Activated T-cell treated with anti-CD3 and anti-CD28 coated beads, Interleukin-2, amount 50 U/mL, for 4 hours (primary cell): ENCODE measurements around the gene MSANTD2. TPM values are rescaled to one million over a fixed set of nuclear protein-coding genes. Genes with fewer than 3 reads are reported as not detected.

ENCODE experiments used
- ATAC-seq, 2 donors: fragments of 200-7000 bp; cut with Tn5 transposase; one replicate each; pipeline ENCODE4 v1.10.0; 2021
- DNase-seq: peaks from one replicate; pipeline ENCODE4 v3.0.0-alpha.2; 2020
- H3K27me3 Mint-ChIP-seq: one replicate; pipeline ENCODE4 v1.8.0; 2021; ENCODE audit warnings: low read depth, mixed read lengths
- H3K36me3 Mint-ChIP-seq: one replicate; pipeline ENCODE4 v1.8.0; 2022; ENCODE audit warnings: mixed read lengths; ENCODE audit not compliant: insufficient read depth
- H3K4me1 Mint-ChIP-seq: one replicate; pipeline ENCODE4 v1.8.0; 2021; ENCODE audit warnings: low read depth, mixed read lengths
- H3K4me3 Mint-ChIP-seq: one replicate; pipeline ENCODE4 v1.8.0; 2021; ENCODE audit warnings: mild to moderate bottlenecking, moderate library complexity, mixed read lengths
- H3K9me3 Mint-ChIP-seq: one replicate; pipeline ENCODE4 v1.8.0; 2021; ENCODE audit warnings: mixed read lengths
- total RNA-seq, 3 donors: library from RNA; stranded (reverse); gene quantifications; one replicate each; pipeline ENCODE4 v1.2.1, GENCODE V29; 2021

Gene MSANTD2
- total RNA-seq, 3 donors from 2014 or later = 9.0 to 10.2 (median 9.2) TPM

GRCh38 chr11:124801636-124802312 is 1.6 kb upstream of the MSANTD2 start:
- DNase-seq = no peak
- Mint-ChIP-seq H3K4me3 (peak overlapping the region; percentile 84), H3K36me3 (peaks cover 7% of the 10 kb centered on the region), H3K9me3 (no peaks in the 10 kb centered on the region), H3K4me1 (peaks cover 27% of the 10 kb centered on the region), H3K27me3 (no peaks in the 10 kb centered on the region)
- no peak for ATAC-seq

- Mint-ChIP-seq H3K4me1 (peaks cover 27% of the 10 kb centered on the region), H3K36me3 (peaks cover 5% of the 10 kb centered on the region), H3K4me3 (peak overlapping the region; percentile 84), H3K27me3 (no peaks in the 10 kb centered on the region), H3K9me3 (no peaks in the 10 kb centered on the region)
- DNase-seq = no peak
- no peak for ATAC-seq
Observed at GRCh38 chr11:124801014-124801413, 808 bp upstream of the MSANTD2 start.

- Mint-ChIP-seq H3K4me1 (peaks cover 31% of the 10 kb centered on the region), H3K27me3 (no peaks in the 10 kb centered on the region), H3K9me3 (no peaks in the 10 kb centered on the region), H3K4me3 (peak overlapping the region; percentile 91), H3K36me3 (no peaks in the 10 kb centered on the region)
- ATAC-seq (peak; percentile 61 to 63), DNase-seq (peak; percentile 28)
Observed at GRCh38 chr11:124799348-124800225, 619 bp downstream of the MSANTD2 start.

- Mint-ChIP-seq H3K9me3 (no peaks in the 10 kb centered on the region), H3K4me3 (peak overlapping the region; percentile 91), H3K4me1 (peaks cover 34% of the 10 kb centered on the region), H3K27me3 (no peaks in the 10 kb centered on the region), H3K36me3 (no peaks in the 10 kb centered on the region)
- no peak for ATAC-seq
- no peak for DNase-seq
Observed at GRCh38 chr11:124798991-124799347, 1.2 kb downstream of the MSANTD2 start.

GRCh38 chr11:124796312-124796711 is 3.9 kb downstream of the MSANTD2 start:
- ATAC-seq (no peak), DNase-seq (no peak)
- Mint-ChIP-seq H3K36me3 (no peaks in the 10 kb centered on the region), H3K27me3 (no peaks in the 10 kb centered on the region), H3K9me3 (no peaks in the 10 kb centered on the region), H3K4me1 (peaks cover 40% of the 10 kb centered on the region), H3K4me3 (no peak overlapping the region)

GRCh38 chr11:124793466-124794278 is 6.5 kb downstream of the MSANTD2 start:
- DNase-seq (no peak), ATAC-seq (peak; percentile 48 to 59)
- Mint-ChIP-seq H3K4me1 (peaks cover 32% of the 10 kb centered on the region), H3K27me3 (no peaks in the 10 kb centered on the region), H3K4me3 (no peak overlapping the region), H3K36me3 (no peaks in the 10 kb centered on the region), H3K9me3 (no peaks in the 10 kb centered on the region)

GRCh38 chr11:124791626-124792341 is 8.4 kb downstream of the MSANTD2 start:
- H3K4me3 Mint-ChIP-seq = no peak overlapping the region
- peak in 1 of 2 donors; percentile 25 for ATAC-seq

GRCh38 chr11:124788521-124788920 is 11.7 kb downstream of the MSANTD2 start:
- Mint-ChIP-seq H3K27me3 (no peaks in the 10 kb centered on the region), H3K4me1 (peaks cover 18% of the 10 kb centered on the region), H3K9me3 (no peaks in the 10 kb centered on the region), H3K4me3 (no peak overlapping the region), H3K36me3 (peaks cover 3% of the 10 kb centered on the region)
- DNase-seq (no peak), ATAC-seq (no peak)

More at GRCh38 chr11:124791626-124792341, 8.4 kb downstream of the MSANTD2 start:
- no peak for DNase-seq
- Mint-ChIP-seq H3K36me3 (peaks cover 2% of the 10 kb centered on the region), H3K27me3 (no peaks in the 10 kb centered on the region), H3K9me3 (no peaks in the 10 kb centered on the region), H3K4me1 (peaks cover 24% of the 10 kb centered on the region)

- no peaks in the 10 kb centered on the region for H3K27me3 Mint-ChIP-seq
- DNase-seq = no peak
- no peak overlapping the region for H3K4me3 Mint-ChIP-seq
- ATAC-seq = no peak
- H3K9me3 Mint-ChIP-seq = no peaks in the 10 kb centered on the region
- H3K4me1 Mint-ChIP-seq = peaks cover 3% of the 10 kb centered on the region
- peaks cover 5% of the 10 kb centered on the region for H3K36me3 Mint-ChIP-seq
Observed at GRCh38 chr11:124784051-124784450, 16.2 kb downstream of the MSANTD2 start.

- Mint-ChIP-seq H3K9me3 (no peaks in the 10 kb centered on the region), H3K36me3 (peaks cover 10% of the 10 kb centered on the region), H3K4me1 (peaks cover 11% of the 10 kb centered on the region), H3K27me3 (no peaks in the 10 kb centered on the region), H3K4me3 (no peak overlapping the region)
- no peak for ATAC-seq
- no peak for DNase-seq
Observed at GRCh38 chr11:124783002-124783401, 17.2 kb downstream of the MSANTD2 start.

GRCh38 chr11:124779568-124779967 is 20.6 kb downstream of the MSANTD2 start:
- no peaks in the 10 kb centered on the region for H3K27me3 Mint-ChIP-seq
- no peaks in the 10 kb centered on the region for H3K9me3 Mint-ChIP-seq
- ATAC-seq = no peak
- H3K4me1 Mint-ChIP-seq = peaks cover 24% of the 10 kb centered on the region
- DNase-seq = no peak
- no peak overlapping the region for H3K4me3 Mint-ChIP-seq
- peaks cover 28% of the 10 kb centered on the region for H3K36me3 Mint-ChIP-seq

GRCh38 chr11:124778281-124778680 is 21.9 kb downstream of the MSANTD2 start:
- DNase-seq (no peak), ATAC-seq (no peak)
- Mint-ChIP-seq H3K36me3 (peaks cover 27% of the 10 kb centered on the region), H3K4me1 (peaks cover 23% of the 10 kb centered on the region), H3K27me3 (no peaks in the 10 kb centered on the region), H3K4me3 (no peak overlapping the region), H3K9me3 (no peaks in the 10 kb centered on the region)

GRCh38 chr11:124776865-124777645 is 23.2 kb downstream of the MSANTD2 start:
- ATAC-seq = no peak
- no peaks in the 10 kb centered on the region for H3K9me3 Mint-ChIP-seq
- H3K4me3 Mint-ChIP-seq = no peak overlapping the region
- H3K36me3 Mint-ChIP-seq = peaks cover 32% of the 10 kb centered on the region
- no peak for DNase-seq
- H3K4me1 Mint-ChIP-seq = peaks cover 23% of the 10 kb centered on the region
- no peaks in the 10 kb centered on the region for H3K27me3 Mint-ChIP-seq
